ENCODE results near the gene PLIN3. TPM values are rescaled to one million over a fixed set of nuclear protein-coding genes. Genes with fewer than 3 reads are reported as not detected.
"Not testable (repeated sequence)": the region's sequence is repeated elsewhere in the genome, so short reads cannot be mapped to it uniquely, and the experiment has no call there.

PLIN3 gene
- total RNA-seq, 1 donor from 2014 or later = 49.8 TPM

- FAIRE-seq (no peak), DNase-seq (ENCODE audit: low read depth) (no peak)
- H3K36me3 ChIP-seq (ENCODE audit: control insufficient read depth, insufficient read depth, low read length) = no peaks in the 10 kb centered on the region
- TF ChIP-seq CTCF (IDR thresholded peaks at IDR 0.05; ENCODE audit: insufficient read depth, low read length, severe bottlenecking) = no peak
- no peaks in the 10 kb centered on the region for H3K27me3 ChIP-seq (ENCODE audit: control insufficient read depth, insufficient read depth, low read length)
- H3K4me3 ChIP-seq (ENCODE audit: low read depth, low read length) = no peak overlapping the region
Observed at GRCh38 chr19:4897146-4897545, 29.7 kb upstream of the PLIN3 start.

GRCh38 chr19:4896372-4896771 lies 28.9 kb upstream of the PLIN3 start:
- DNase-seq (ENCODE audit: low read depth) = peak; percentile 65
- no peaks in the 10 kb centered on the region for H3K27me3 ChIP-seq (ENCODE audit: control insufficient read depth, insufficient read depth, low read length)
- FAIRE-seq = no peak

GRCh38 chr19:4892962-4893361 lies 25.5 kb upstream of the PLIN3 start:
- not testable (repeated sequence) for DNase-seq (ENCODE audit: low read depth); H3K4me3 ChIP-seq (ENCODE audit: low read depth, low read length); FAIRE-seq; H3K36me3 ChIP-seq (ENCODE audit: control insufficient read depth, insufficient read depth, low read length); H3K27me3 ChIP-seq (ENCODE audit: control insufficient read depth, insufficient read depth, low read length)

More at GRCh38 chr19:4896372-4896771, 28.9 kb upstream of the PLIN3 start:
- H3K36me3 ChIP-seq (ENCODE audit: control insufficient read depth, insufficient read depth, low read length) = no peaks in the 10 kb centered on the region
- H3K4me3 ChIP-seq (ENCODE audit: low read depth, low read length) = no peak overlapping the region
- TF ChIP-seq CTCF (IDR thresholded peaks at IDR 0.05; ENCODE audit: insufficient read depth, low read length, severe bottlenecking) = no peak

- FAIRE-seq (no peak), DNase-seq (ENCODE audit: low read depth) (no peak)
- Histone ChIP-seq H3K36me3 (ENCODE audit: control insufficient read depth, insufficient read depth, low read length) (no peaks in the 10 kb centered on the region), H3K4me3 (ENCODE audit: low read depth, low read length) (no peak overlapping the region), H3K27me3 (ENCODE audit: control insufficient read depth, insufficient read depth, low read length) (no peaks in the 10 kb centered on the region)
- no peak for TF ChIP-seq CTCF (IDR thresholded peaks at IDR 0.05; ENCODE audit: insufficient read depth, low read length, severe bottlenecking)
Observed at GRCh38 chr19:4891066-4891465, 23.6 kb upstream of the PLIN3 start.

- no peak for TF ChIP-seq CTCF (IDR thresholded peaks at IDR 0.05; ENCODE audit: insufficient read depth, low read length, severe bottlenecking)
- FAIRE-seq = no peak
- no peaks in the 10 kb centered on the region for H3K27me3 ChIP-seq (ENCODE audit: control insufficient read depth, insufficient read depth, low read length)
- H3K36me3 ChIP-seq (ENCODE audit: control insufficient read depth, insufficient read depth, low read length) = no peaks in the 10 kb centered on the region
- peak; percentile 95 for DNase-seq (ENCODE audit: low read depth)
- H3K4me3 ChIP-seq (ENCODE audit: low read depth, low read length) = no peak overlapping the region
Observed at GRCh38 chr19:4889034-4889815, 21.8 kb upstream of the PLIN3 start.

GRCh38 chr19:4887803-4888202 lies 20.3 kb upstream of the PLIN3 start:
- FAIRE-seq; H3K4me3 ChIP-seq (ENCODE audit: low read depth, low read length); H3K36me3 ChIP-seq (ENCODE audit: control insufficient read depth, insufficient read depth, low read length); DNase-seq (ENCODE audit: low read depth); H3K27me3 ChIP-seq (ENCODE audit: control insufficient read depth, insufficient read depth, low read length): not testable (repeated sequence)

- not testable (repeated sequence) for FAIRE-seq; H3K27me3 ChIP-seq (ENCODE audit: control insufficient read depth, insufficient read depth, low read length); H3K36me3 ChIP-seq (ENCODE audit: control insufficient read depth, insufficient read depth, low read length); H3K4me3 ChIP-seq (ENCODE audit: low read depth, low read length); DNase-seq (ENCODE audit: low read depth)
Observed at GRCh38 chr19:4884993-4885392, 17.5 kb upstream of the PLIN3 start.

GRCh38 chr19:4882874-4883273 lies 15.4 kb upstream of the PLIN3 start:
- not testable (repeated sequence) for H3K27me3 ChIP-seq (ENCODE audit: control insufficient read depth, insufficient read depth, low read length); DNase-seq (ENCODE audit: low read depth); H3K4me3 ChIP-seq (ENCODE audit: low read depth, low read length); FAIRE-seq; H3K36me3 ChIP-seq (ENCODE audit: control insufficient read depth, insufficient read depth, low read length)

Data from bronchial epithelial cell (primary cell).